GM12872 (cell line): ENCODE measurements around the gene GUF1.

Experiments
- CTCF ChIP-seq: IDR thresholded peaks from 3 replicates; pipeline ENCODE4 v1.5.1; 2011; ENCODE audit warnings: low read depth, mild to moderate bottlenecking, low read length, moderate library complexity; ENCODE audit not compliant: insufficient read depth

The GUF1 gene

GRCh38 chr4:44713125-44713524 is 34.9 kb downstream of the GUF1 start:
- no peak for TF ChIP-seq CTCF

- TF ChIP-seq CTCF: no peak
Observed at GRCh38 chr4:44716597-44716996, 38.4 kb downstream of the GUF1 start.

GRCh38 chr4:44720371-44720770 is 42.2 kb downstream of the GUF1 start:
- TF ChIP-seq CTCF: no peak

- TF ChIP-seq CTCF: no peak
Observed at GRCh38 chr4:44722001-44722400, 43.8 kb downstream of the GUF1 start.

- no peak for TF ChIP-seq CTCF
Observed at GRCh38 chr4:44725166-44725565, 46.9 kb downstream of the GUF1 start.

GRCh38 chr4:44725726-44726037 is 47.5 kb downstream of the GUF1 start:
- TF ChIP-seq CTCF: no peak

GRCh38 chr4:44726038-44726871 is 48.0 kb downstream of the GUF1 start, which contains the start of gene GNPDA2:
Gene GNPDA2 (minus strand): TSS chr4:44726556. CDS start chr4:44722207, 4,349 bp downstream.
- TF ChIP-seq CTCF: no peak

- no peak for TF ChIP-seq CTCF
Observed at GRCh38 chr4:44727471-44727870, 49.3 kb downstream of the GUF1 start.
